ENCODE measurements around the gene EPS8.
A peak's percentile ranks its signal among the peaks of the same experiment; 100 is the strongest.

EPS8 gene

DNA sequence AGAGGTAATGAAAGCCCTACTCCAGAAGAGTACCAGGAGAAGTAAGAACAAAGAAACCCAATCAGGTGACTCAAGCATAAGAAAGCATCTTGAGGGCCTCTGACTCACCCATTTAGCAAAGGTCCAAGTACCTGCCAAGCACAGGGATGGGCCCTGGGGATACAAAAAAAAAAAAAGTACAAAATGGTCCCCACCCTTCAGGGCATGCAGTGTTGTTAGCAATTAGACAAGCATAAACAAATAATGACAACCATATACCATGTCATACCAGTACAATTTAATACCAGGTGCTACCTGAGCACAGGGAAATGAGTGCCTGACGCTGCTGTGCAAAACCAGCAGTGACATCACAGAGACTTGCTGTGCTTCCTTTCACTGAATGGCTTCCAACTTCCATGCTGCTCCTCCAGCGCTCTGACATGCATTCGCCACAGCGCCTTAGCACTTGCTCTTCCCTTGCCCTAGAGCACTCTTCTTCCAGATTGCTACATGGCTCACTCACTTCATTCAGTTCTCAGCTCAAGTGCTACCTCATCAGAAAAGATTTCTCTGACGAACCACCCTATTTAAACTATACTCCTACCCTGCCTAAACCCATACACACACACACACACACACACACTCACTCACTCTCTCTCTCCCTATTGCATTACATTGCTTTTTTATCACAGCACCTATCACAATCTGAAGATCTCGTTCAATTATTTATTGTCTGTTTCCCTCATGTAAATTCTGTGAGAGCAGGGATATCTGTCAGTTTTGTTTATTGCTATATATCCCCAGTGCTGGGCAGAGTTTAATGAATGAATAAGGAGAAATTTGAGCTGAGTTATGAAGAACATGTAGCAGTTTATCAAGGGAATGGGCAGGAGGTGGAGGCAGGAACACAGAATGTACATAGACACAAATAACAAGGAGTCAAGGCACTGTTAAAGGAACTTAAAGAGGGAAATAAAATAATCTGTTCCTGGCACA lies 12.9 kb upstream of the EPS8 start:
- Histone ChIP-seq H3K36me3 (no peaks in the 10 kb centered on the region), H3K27ac (no peak overlapping the region), H3K9me3 (replicated peaks in 1 of 11) (no peaks in the 10 kb centered on the region), H3K4me2 (no peak overlapping the region), H3K4me3 (no peak overlapping the region), H4K20me1 (no peaks in the 10 kb centered on the region), H3K4me1 (no peaks in the 10 kb centered on the region), H3K9ac (no peak overlapping the region), H3K27me3 (no peaks in the 10 kb centered on the region)
- no peak for TF ChIP-seq Cebpa-rat (IDR thresholded peaks at IDR 0.05)

DNA sequence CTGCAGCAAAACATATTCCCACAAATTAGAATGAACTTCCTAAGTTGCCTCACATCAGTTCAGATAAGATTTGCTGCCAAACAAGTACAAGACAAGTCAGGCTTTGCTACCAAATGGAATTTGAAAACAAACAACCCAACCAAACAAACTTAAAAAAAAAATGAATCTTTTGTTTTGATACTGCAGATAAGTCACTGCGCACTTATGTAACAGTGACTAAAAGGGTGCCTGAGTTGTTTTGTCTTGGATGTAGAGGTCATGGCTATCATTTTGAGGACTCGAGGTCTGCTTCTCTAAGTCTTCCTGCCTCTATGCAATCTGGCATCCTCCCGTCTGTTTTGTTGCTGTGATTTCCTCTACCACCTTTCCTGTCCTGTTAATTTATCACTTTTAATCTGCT lies 11.1 kb upstream of the EPS8 start:
- Histone ChIP-seq H4K20me1 (no peaks in the 10 kb centered on the region), H3K4me3 (no peak overlapping the region), H3K9me3 (replicated peaks in 1 of 11) (no peaks in the 10 kb centered on the region), H3K4me1 (no peaks in the 10 kb centered on the region), H3K9ac (no peak overlapping the region), H3K27me3 (no peaks in the 10 kb centered on the region), H3K36me3 (no peaks in the 10 kb centered on the region), H3K4me2 (no peak overlapping the region), H3K27ac (no peak overlapping the region)
- no peak for TF ChIP-seq Cebpa-rat (IDR thresholded peaks at IDR 0.05)

DNA sequence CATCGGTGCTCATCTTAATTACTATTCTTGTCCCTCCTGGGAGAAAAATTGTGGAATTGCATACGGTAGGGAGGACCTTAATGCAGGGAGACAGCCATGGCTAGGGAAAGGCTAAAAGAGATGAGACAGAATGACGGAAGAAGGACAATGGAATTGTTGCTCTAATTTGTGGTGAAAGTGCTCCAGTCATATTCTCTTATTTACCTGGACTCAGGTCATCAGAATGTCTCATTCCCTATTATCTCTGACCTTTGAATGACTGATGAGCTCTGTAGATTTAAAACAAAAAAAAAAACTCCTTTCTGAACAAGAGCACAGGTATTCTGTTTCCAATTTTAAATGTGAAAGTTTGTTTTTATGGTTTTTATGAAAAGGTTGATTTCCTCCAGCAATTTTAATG lies 8.6 kb upstream of the EPS8 start:
- Histone ChIP-seq H3K27ac (no peak overlapping the region), H3K27me3 (no peaks in the 10 kb centered on the region), H3K4me1 (no peaks in the 10 kb centered on the region), H3K9me3 (replicated peaks in 1 of 11) (peaks cover 0 to 4% (median 0%) of the 10 kb centered on the region in 11 experiments; a peak in 1 of 22 replicates), H3K4me2 (no peak overlapping the region), H3K9ac (no peak overlapping the region), H3K4me3 (no peak overlapping the region), H3K36me3 (no peaks in the 10 kb centered on the region), H4K20me1 (no peaks in the 10 kb centered on the region)
- TF ChIP-seq Cebpa-rat (IDR thresholded peaks at IDR 0.05), result no peak

DNA sequence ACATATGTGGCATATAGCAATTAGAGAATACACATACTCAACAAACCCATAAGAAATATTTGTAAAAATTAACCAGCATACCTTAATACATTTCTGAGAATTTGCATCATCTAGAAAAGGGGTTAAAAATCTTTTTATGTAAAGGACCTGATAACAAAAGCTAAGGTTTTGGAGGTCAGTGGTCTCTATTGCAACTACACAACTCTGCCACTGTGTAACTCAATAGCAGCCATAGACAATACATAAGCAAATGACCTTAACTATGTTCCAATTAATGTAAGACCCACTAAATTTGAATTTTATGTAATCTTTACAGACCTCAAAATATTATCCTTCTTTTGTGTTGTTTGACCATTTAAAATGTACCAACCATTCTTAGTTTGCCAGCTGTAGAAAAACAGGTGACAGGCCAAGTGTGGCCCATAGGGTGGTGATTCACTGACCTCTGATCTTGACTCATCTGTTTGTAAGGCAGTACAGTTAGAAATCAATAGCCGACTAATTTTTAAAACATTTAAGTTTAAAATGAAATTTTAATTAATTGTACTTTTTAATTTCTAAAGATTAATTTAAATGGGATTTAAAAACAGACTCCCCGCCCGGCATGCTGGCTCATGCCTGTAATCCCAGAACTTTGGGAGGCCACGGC lies 7.4 kb upstream of the EPS8 start:
- no peak overlapping the region for H3K4me2 ChIP-seq
- peaks cover 0 to 5% (median 0%) of the 10 kb centered on the region in 11 experiments; a peak in 1 of 22 replicates for H3K9me3 ChIP-seq (replicated peaks in 1 of 11)
- TF ChIP-seq Cebpa-rat (IDR thresholded peaks at IDR 0.05), result no peak

DNA sequence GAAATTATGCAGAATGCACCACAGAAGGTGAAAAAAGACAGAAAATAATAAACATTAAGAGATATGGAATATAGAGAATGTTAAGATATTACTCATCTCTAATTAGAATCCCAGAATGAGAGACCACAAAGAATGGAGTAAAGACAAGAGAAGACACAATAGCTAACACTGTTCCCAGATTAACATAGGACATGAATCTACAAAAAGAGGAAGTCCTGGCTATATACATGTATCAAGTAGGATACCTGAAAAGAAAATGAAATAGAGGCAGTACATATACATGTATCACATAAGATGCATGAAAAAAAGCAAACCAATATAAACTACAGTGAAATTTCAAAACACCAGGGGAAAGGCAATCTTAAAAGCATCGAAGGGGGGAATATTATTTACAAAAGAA lies 5.6 kb upstream of the EPS8 start:
- Histone ChIP-seq H3K27ac (no peak overlapping the region), H3K9ac (no peak overlapping the region)
- TF ChIP-seq Cebpa-rat (IDR thresholded peaks at IDR 0.05), result no peak

More for the DNA sequence above, 7.4 kb upstream of the EPS8 start:
- Histone ChIP-seq H3K4me1 (no peaks in the 10 kb centered on the region), H3K4me3 (no peak overlapping the region), H3K9ac (no peak overlapping the region), H3K27ac (no peak overlapping the region), H4K20me1 (no peaks in the 10 kb centered on the region), H3K36me3 (no peaks in the 10 kb centered on the region), H3K27me3 (no peaks in the 10 kb centered on the region)

DNA sequence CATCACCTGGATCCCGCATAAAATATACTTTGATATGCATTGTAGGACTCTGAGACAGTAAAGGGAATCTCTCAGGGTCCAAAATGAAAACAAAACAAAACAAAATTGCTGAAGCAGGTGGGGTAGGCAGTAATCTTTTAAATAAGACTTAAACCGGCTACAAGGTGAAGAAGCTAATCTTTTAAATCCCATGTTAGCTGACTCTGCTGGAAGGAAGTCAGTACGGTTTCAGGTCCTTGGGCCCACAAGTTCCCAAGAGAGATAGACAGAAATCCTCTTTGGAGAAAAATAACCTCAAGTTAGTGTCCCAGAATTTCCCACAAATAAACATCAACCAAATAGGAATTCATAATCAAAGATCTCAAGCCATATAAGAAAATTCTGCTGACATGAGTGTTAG lies 5.0 kb upstream of the EPS8 start:
- H3K27me3 ChIP-seq, result peaks cover 0 to 8% (median 7%) of the 10 kb centered on the region in 11 experiments; a peak in 8 of 22 replicates
- peaks cover 0 to 7% (median 0%) of the 10 kb centered on the region in 10 experiments; a peak in 3 of 20 replicates for H3K4me1 ChIP-seq
- H3K9me3 ChIP-seq (replicated peaks in 1 of 11), result peaks cover 0 to 5% (median 0%) of the 10 kb centered on the region in 11 experiments; a peak in 1 of 22 replicates

More for the DNA sequence above, 5.6 kb upstream of the EPS8 start:
- peaks cover 0 to 5% (median 0%) of the 10 kb centered on the region in 11 experiments; a peak in 1 of 22 replicates for H3K9me3 ChIP-seq (replicated peaks in 1 of 11)
- no peak overlapping the region for H3K4me2 ChIP-seq
- no peaks in the 10 kb centered on the region for H3K36me3 ChIP-seq
- peaks cover 0 to 3% (median 0%) of the 10 kb centered on the region in 10 experiments; a peak in 3 of 20 replicates for H3K4me1 ChIP-seq
- peaks cover 0 to 6% (median 3%) of the 10 kb centered on the region in 11 experiments; a peak in 8 of 22 replicates for H3K27me3 ChIP-seq
- H4K20me1 ChIP-seq, result no peaks in the 10 kb centered on the region
- no peak overlapping the region for H3K4me3 ChIP-seq

DNA sequence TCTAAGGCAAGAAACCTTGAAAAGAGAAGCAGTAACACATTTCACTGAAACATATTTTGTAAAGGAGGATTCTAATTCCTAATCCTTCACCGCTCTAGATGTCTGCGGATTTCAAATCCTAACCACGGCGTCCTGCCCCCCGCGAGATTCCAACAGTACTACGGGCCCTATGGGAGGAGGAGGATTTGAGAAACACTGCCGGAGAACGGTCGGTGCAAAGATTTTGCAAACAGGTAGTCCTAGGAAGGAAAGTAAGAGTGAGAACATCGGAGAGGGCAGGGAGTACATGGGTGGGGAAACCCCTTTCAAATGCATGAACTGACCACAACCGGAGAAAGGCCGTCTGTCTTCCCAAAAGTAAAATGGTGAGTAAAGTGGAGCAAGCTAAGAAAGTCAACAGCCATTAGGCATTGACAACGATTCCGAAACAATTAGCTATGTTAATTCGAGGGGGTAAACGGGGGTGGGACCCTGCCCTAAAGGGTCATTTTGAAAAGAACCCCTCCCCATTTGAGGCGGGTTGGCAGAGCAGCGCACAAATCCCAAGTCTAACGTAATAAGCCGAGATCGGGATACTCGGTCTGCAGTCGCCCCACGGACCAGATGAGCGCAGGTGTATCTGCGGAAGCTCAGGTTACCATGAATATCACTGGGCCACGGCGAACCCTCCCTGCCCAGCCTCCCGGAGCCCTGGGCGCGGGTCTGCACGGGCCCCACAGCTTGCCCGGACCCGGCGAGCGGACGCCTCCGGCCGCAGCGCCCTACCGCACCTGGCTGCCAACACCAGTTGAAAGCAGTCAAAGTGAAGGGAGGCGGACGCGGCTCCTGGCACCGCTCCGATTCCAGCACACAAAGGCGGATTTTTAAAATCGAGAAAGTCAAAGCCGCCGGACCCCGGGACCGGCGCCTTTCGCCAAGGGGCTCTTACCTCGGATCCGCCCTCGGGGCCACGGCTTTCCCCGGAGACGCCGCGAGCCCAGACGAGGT lies 662 bp downstream of the EPS8 start:
- peaks cover 0 to 9% (median 0%) of the 10 kb centered on the region in 11 experiments; a peak in 1 of 22 replicates for H3K36me3 ChIP-seq
- peaks cover 0 to 27% (median 0%) of the 10 kb centered on the region in 11 experiments; a peak in 2 of 22 replicates for H4K20me1 ChIP-seq
- H3K9ac ChIP-seq, result peak overlapping the region; percentile 65 to 93 (median 76)
- peak overlapping the region; percentile 87 to 99 (median 98) for H3K4me2 ChIP-seq
- no peak for TF ChIP-seq Cebpa-rat (IDR thresholded peaks at IDR 0.05)
- peaks cover 7 to 19% (median 10%) of the 10 kb centered on the region in 10 experiments for H3K4me1 ChIP-seq
- peak overlapping the region; percentile 55 to 75 (median 67) for H3K4me3 ChIP-seq
- peaks cover 0 to 5% (median 0%) of the 10 kb centered on the region in 11 experiments; a peak in 1 of 22 replicates for H3K9me3 ChIP-seq (replicated peaks in 1 of 11)
- H3K27me3 ChIP-seq, result peaks cover 7 to 33% (median 24%) of the 10 kb centered on the region in 11 experiments; a peak in 21 of 22 replicates
- peak overlapping the region in 10 of 11 experiments; percentile 33 to 73 (median 47); a peak in 14 of 22 replicates for H3K27ac ChIP-seq

More for the DNA sequence above, 5.0 kb upstream of the EPS8 start:
- Histone ChIP-seq H4K20me1 (no peaks in the 10 kb centered on the region), H3K4me3 (no peak overlapping the region), H3K4me2 (no peak overlapping the region), H3K36me3 (no peaks in the 10 kb centered on the region), H3K27ac (no peak overlapping the region), H3K9ac (no peak overlapping the region)
- TF ChIP-seq Cebpa-rat (IDR thresholded peaks at IDR 0.05), result no peak

DNA sequence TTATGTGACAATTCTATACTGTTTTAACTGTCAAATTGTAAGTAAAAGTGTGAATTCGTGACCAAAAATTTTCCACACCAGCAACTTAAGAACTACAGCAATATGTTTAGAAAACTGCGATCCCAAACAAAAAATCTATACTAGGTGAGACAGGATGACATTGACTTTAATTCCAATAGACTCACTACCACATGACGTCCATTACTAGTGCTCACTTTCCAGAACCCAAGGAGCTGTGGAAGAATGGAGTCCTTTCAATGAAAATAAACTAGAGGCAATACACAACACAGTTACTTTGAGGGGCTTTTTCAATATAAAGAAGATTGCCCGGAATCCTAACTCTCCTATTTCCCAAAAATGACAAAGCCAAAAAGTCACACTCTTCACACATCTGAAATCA lies 1.4 kb downstream of the EPS8 start:
- Histone ChIP-seq H3K4me1 (peaks cover 7 to 19% (median 10%) of the 10 kb centered on the region in 10 experiments), H3K27me3 (peaks cover 7 to 33% (median 24%) of the 10 kb centered on the region in 11 experiments; a peak in 21 of 22 replicates), H3K27ac (no peak overlapping the region), H4K20me1 (peaks cover 0 to 27% (median 0%) of the 10 kb centered on the region in 11 experiments; a peak in 2 of 22 replicates), H3K9me3 (replicated peaks in 1 of 11) (peaks cover 0 to 4% (median 0%) of the 10 kb centered on the region in 11 experiments; a peak in 1 of 22 replicates), H3K36me3 (peaks cover 0 to 9% (median 0%) of the 10 kb centered on the region in 11 experiments; a peak in 1 of 22 replicates), H3K4me2 (peak overlapping the region in 3 of 11 experiments; percentile 87 to 94 (median 92); a peak in 6 of 22 replicates), H3K9ac (peak overlapping the region in 2 of 11 experiments; percentile 85 to 93; a peak in 2 of 22 replicates), H3K4me3 (peak overlapping the region in 3 of 10 experiments; percentile 68 to 75 (median 71); a peak in 6 of 20 replicates)
- no peak for TF ChIP-seq Cebpa-rat (IDR thresholded peaks at IDR 0.05)

Data from BLaER1 treated with 17β-estradiol and CSF1 and Interleukin-3, amounts not matched to agents 10 nM and 100 nM (cell line).